ENCODE data around the gene BNC2. TPM values are rescaled to one million over a fixed set of nuclear protein-coding genes. Genes with fewer than 3 reads are reported as not detected.

Gene BNC2
- total RNA-seq, 1 experiment from 2014 or later, result 11.7 TPM

DNA sequence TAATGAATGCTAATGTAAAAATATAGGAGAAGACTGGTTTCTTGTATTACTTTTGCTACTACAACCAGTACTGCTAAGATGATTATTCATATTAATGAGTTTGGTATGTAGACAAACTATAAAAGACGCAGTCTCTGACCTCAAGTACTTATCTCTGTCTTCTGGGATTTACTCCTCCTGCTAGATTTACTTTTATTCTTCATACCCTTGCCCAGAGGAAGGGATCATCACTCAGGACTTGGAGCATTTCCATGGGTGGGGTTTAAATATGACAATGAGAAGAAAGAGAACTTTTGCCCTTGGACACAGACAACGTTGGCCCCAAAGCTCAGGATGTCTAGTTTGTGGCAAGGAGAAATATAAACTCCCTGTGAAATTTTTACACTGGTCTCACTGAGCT is 126.1 kb downstream of the BNC2 start:
- Histone ChIP-seq H3K9me3 (ENCODE audit: low read length) (no peaks in the 10 kb centered on the region), H3K4me3 (ENCODE audit: low read length) (no peak overlapping the region), H4K20me1 (ENCODE audit: low read length) (no peaks in the 10 kb centered on the region), H3K4me1 (ENCODE audit: insufficient read depth, low read length) (peaks cover 6% of the 10 kb centered on the region; the same call in 1 of the 2 replicates), H3K9ac (ENCODE audit: low read length) (no peak overlapping the region), H3K27ac (ENCODE audit: low read length) (no peak overlapping the region), H3K79me2 (ENCODE audit: low read length) (no peaks in the 10 kb centered on the region), H3K36me3 (ENCODE audit: low read depth, low read length) (no peaks in the 10 kb centered on the region), H3F3A (ENCODE audit: low read length, unreplicated experiment) (no peaks in the 10 kb centered on the region), H3K9me2 (replicated peaks; ENCODE audit: low read length) (no peaks in the 10 kb centered on the region), H2AFZ (ENCODE audit: low read length) (no peak overlapping the region), H3K4me2 (ENCODE audit: low read length) (no peak overlapping the region), H3K27me3 (ENCODE audit: low read length) (no peaks in the 10 kb centered on the region)
- DNase-seq (peak; percentile 10), ATAC-seq (no peak)
- ChIA-PET POLR2A (ENCODE audit: unreplicated experiment) (no interaction called here), CTCF (no interaction called here)
- BruUV-seq (replicated peaks), result no TSS peak
- intact Hi-C loops (cut with micrococcal nuclease), result no loop called here
- no peak for TF ChIP-seq EZH2phosphoT487 (IDR thresholded peaks at IDR 0.05; ENCODE audit: borderline replicate concordance, low read length)
- TF ChIP-seq CTCF (conservative IDR thresholded peaks at IDR 0.05; ENCODE audit: low read depth, low read length), result no peak
- no peak for TF ChIP-seq EZH2 (IDR thresholded peaks at IDR 0.05; ENCODE audit: low read length, unreplicated experiment)

DNA sequence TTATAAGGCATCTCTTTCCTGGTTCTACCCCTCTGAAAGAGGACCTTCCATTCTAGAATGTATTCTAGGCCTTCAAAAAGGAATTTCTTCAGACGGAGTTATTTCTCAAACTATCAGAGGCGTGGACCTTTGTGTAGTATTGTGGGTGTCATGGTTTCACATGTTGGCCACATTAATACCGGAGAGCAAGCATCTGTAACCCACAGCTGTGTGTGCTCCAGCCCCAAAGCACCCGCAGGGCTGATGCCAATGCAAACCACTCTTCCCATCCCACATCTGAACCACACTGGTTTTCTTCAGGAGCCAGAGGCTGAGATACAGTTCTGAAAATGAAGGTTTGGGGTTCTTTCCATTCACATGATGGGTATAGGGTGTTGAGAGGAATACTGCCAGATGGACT is 127.1 kb downstream of the BNC2 start:
- H3K4me2 ChIP-seq (ENCODE audit: low read length), result no peak overlapping the region
- H3K4me3 ChIP-seq (ENCODE audit: low read length), result no peak overlapping the region
- H3K9me2 ChIP-seq (replicated peaks; ENCODE audit: low read length), result no peaks in the 10 kb centered on the region
- H3K9me3 ChIP-seq (ENCODE audit: low read length), result no peaks in the 10 kb centered on the region
- peaks cover 6% of the 10 kb centered on the region; the same call in 1 of the 2 replicates for H3K4me1 ChIP-seq (ENCODE audit: insufficient read depth, low read length)
- H3K27me3 ChIP-seq (ENCODE audit: low read length), result no peaks in the 10 kb centered on the region
- TF ChIP-seq EZH2 (IDR thresholded peaks at IDR 0.05; ENCODE audit: low read length, unreplicated experiment), result no peak
- TF ChIP-seq CTCF (conservative IDR thresholded peaks at IDR 0.05; ENCODE audit: low read depth, low read length), result no peak
- TF ChIP-seq EZH2phosphoT487 (IDR thresholded peaks at IDR 0.05; ENCODE audit: borderline replicate concordance, low read length), result no peak
- DNase-seq, result no peak
- POLR2A ChIA-PET (ENCODE audit: unreplicated experiment), result no interaction called here
- no peaks in the 10 kb centered on the region for H3K79me2 ChIP-seq (ENCODE audit: low read length)
- no TSS peak for BruUV-seq (replicated peaks)
- no peak overlapping the region for H2AFZ ChIP-seq (ENCODE audit: low read length)
- no peak overlapping the region for H3K9ac ChIP-seq (ENCODE audit: low read length)
- H4K20me1 ChIP-seq (ENCODE audit: low read length), result no peaks in the 10 kb centered on the region
- ATAC-seq, result no peak
- CTCF ChIA-PET, result no interaction called here
- no peaks in the 10 kb centered on the region for H3K36me3 ChIP-seq (ENCODE audit: low read depth, low read length)
- H3K27ac ChIP-seq (ENCODE audit: low read length), result no peak overlapping the region
- intact Hi-C loops (cut with micrococcal nuclease), result no loop called here
- H3F3A ChIP-seq (ENCODE audit: low read length, unreplicated experiment), result no peaks in the 10 kb centered on the region

DNA sequence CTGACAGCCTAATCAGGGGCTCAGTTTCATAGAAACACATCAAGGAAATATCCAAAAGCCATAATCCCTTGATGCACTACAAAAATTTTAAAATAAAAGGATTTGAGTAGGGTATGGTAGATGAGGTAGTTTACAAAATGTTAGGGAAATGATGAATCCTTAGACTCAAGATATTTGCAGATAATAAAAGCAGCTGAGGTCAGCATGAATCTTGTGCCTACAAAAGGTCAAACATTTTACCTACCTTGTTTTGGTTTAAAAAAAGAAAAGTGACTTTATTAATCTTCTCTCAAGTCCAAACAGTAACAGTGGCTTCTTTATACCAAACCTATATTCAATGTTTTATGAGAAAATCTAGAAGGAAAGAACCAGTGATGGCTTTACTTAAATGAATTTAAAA is 135.5 kb downstream of the BNC2 start:
- no peaks in the 10 kb centered on the region for H3K79me2 ChIP-seq (ENCODE audit: low read length)
- no peak for ATAC-seq
- no peaks in the 10 kb centered on the region for H3K4me1 ChIP-seq (ENCODE audit: insufficient read depth, low read length)
- CTCF ChIA-PET, result no interaction called here
- H3K27me3 ChIP-seq (ENCODE audit: low read length), result no peaks in the 10 kb centered on the region
- no peak overlapping the region for H3K27ac ChIP-seq (ENCODE audit: low read length)
- no peaks in the 10 kb centered on the region for H3K9me3 ChIP-seq (ENCODE audit: low read length)
- no peaks in the 10 kb centered on the region; the same call in 1 of the 2 replicates for H3K36me3 ChIP-seq (ENCODE audit: low read depth, low read length)
- no peak for TF ChIP-seq EZH2phosphoT487 (IDR thresholded peaks at IDR 0.05; ENCODE audit: borderline replicate concordance, low read length)
- TF ChIP-seq EZH2 (IDR thresholded peaks at IDR 0.05; ENCODE audit: low read length, unreplicated experiment), result no peak
- no peak for TF ChIP-seq CTCF (conservative IDR thresholded peaks at IDR 0.05; ENCODE audit: low read depth, low read length)
- H3K9me2 ChIP-seq (replicated peaks; ENCODE audit: low read length), result no peaks in the 10 kb centered on the region
- H3K4me3 ChIP-seq (ENCODE audit: low read length), result no peak overlapping the region
- no peaks in the 10 kb centered on the region for H4K20me1 ChIP-seq (ENCODE audit: low read length)
- H2AFZ ChIP-seq (ENCODE audit: low read length), result no peak overlapping the region
- H3K4me2 ChIP-seq (ENCODE audit: low read length), result no peak overlapping the region
- no TSS peak for BruUV-seq (replicated peaks)
- no peak for DNase-seq
- intact Hi-C loops (cut with micrococcal nuclease), result no loop called here
- H3K9ac ChIP-seq (ENCODE audit: low read length), result no peak overlapping the region
- no peaks in the 10 kb centered on the region for H3F3A ChIP-seq (ENCODE audit: low read length, unreplicated experiment)
- POLR2A ChIA-PET (ENCODE audit: unreplicated experiment), result no interaction called here
